Esophagus squamous epithelium (tissue), 4 donors: ENCODE results near the gene PFDN6.

ENCODE experiments used
- CTCF ChIP-seq, 6 experiments: fragments of 450-650 bp in 4 of 6; fragments of 200-600 bp in 2 of 6; sonication (generic) in 2 of 6; IDR thresholded peaks; one replicate each; pipeline ENCODE4 v1.5.1; 2016 to 2019; ENCODE audit warnings: antibody characterized with exemption in 6 of 6, mild to moderate bottlenecking in 4 of 6, moderate library complexity in 4 of 6
- POLR2A ChIP-seq, 4 donors: fragments of 450-650 bp; IDR thresholded peaks; one replicate each; pipeline ENCODE4 v1.6.1; 2017; ENCODE audit warnings: antibody characterized with exemption in 4 of 4, mild to moderate bottlenecking in 4 of 4, moderate library complexity in 3 of 4

DNA sequence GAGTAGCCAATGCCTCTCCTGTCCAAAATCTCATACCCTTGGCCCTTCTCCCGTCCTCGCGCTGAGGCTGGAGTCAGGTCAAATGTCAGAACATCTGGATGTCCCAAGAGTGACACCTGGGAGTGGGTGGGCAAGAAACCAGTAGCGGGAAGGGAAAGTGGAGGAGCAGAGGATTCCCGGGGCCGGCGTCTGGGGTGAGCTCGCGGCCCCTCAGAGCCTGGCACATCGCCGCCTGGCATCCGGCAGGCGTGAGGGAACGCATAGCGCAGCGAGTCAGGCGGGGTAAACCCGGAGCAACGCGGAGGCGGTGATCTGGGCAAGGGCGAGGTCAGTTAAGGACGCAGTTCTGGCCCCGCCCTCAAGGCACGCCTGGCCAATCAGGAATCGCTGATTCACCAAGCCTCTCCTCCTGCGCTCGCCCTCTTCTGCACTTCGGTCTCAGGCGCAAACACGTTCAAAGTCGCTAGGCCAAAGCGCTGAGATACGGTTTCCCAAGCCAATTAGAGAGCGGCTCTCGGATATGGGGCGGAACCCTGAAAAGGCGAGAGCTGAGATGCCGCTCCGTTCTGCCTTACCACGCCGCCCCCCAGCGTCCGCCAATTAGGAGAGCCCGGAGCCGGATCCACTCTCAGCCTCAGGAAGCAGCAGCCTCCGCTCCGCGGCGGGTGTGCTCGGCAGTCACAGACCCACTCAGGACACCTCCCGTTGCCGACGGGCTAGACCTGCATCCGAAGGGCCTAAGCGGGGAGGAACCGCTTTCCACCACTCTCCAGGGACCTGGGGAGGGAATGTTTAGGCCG is 40.3 kb upstream of the PFDN6 start:
- TF ChIP-seq POLR2A (IDR thresholded peaks at IDR 0.05) = peak in 2 of 4 donors; percentile 79 to 85
- peak in 2 of 6 experiments; percentile 7 to 20 for TF ChIP-seq CTCF (IDR thresholded peaks at IDR 0.05)
